GM23248 (cell line): Measurements from ENCODE around the gene NISCH.

Experiments used
- EZH2 ChIP-seq: fragments of 200-600 bp; sonication (generic); IDR thresholded peaks from 2 replicates; pipeline ENCODE4 v1.6.1; 2018; ENCODE audit warnings: antibody characterized with exemption, mild to moderate bottlenecking; ENCODE audit not compliant: insufficient read depth, poor library complexity, severe bottlenecking
- EZH2phosphoT487 ChIP-seq: fragments of 200-600 bp; sonication (generic); IDR thresholded peaks from 2 replicates; pipeline ENCODE4 v1.6.1; 2018; ENCODE audit warnings: antibody characterized with exemption, moderate library complexity, mild to moderate bottlenecking, low read depth; ENCODE audit not compliant: insufficient read depth

DNA sequence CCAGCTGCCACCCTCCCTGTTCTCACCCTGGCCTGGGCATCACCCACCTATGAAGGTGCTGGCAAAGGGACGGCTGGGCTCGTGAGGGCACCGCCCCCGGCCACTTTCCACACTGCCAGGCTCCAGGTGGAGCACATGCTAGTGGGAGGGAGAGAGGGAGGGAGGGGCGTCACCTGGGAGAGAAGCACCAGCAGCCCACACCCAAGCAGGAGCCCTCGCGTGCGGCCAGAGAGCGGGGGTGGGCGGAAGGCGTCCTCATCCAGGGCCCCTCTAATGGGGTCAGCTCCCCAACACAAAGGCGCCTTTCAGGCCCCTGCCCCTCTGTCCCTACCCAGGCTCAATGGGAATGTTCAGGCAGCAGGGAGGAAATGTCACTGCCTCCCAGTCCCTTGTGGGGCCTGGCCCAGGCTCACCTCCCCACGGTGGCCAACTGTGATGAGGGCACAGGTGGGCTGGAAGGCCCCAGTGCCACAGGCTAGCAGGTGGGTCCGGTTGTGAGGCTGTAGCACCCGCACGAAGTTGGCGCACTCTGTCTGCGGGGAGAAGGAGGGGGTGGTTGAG lies 13.6 kb upstream of the NISCH start:
- no peak for TF ChIP-seq EZH2phosphoT487
- no peak for TF ChIP-seq EZH2
